Neural cell (in vitro differentiated cells): ENCODE measurements around the gene SLC16A4. TPM values are rescaled to one million over a fixed set of nuclear protein-coding genes. Genes with fewer than 3 reads are reported as not detected.
"Not testable (repeated sequence)": the region's sequence is repeated elsewhere in the genome, so short reads cannot be mapped to it uniquely, and the experiment has no call there.

Experiments
- H2AFZ ChIP-seq: fragments of 200-600, 300-800 bp; sonication (generic), shearing (Covaris generic); 2 replicates; pipeline ENCODE4 v1.6.0; 2014; ENCODE audit warnings: low read depth, mild to moderate bottlenecking, antibody characterized with exemption, low read length, moderate library complexity
- H3F3A ChIP-seq: fragments of 200-600 bp; shearing (Covaris generic); 2 replicates; pipeline ENCODE4 v1.6.1; 2016; ENCODE audit warnings: mild to moderate bottlenecking, moderate library complexity, mixed read lengths, antibody characterized with exemption, low read length; ENCODE audit not compliant: insufficient read depth, poor library complexity, severe bottlenecking
- H3K27ac ChIP-seq: fragments of 200-600, 300-800 bp; sonication (generic), shearing (Covaris generic); 2 replicates; pipeline ENCODE4 v1.5.1; 2014; ENCODE audit warnings: mild to moderate bottlenecking, low read length, moderate library complexity
- H3K27me3 ChIP-seq: fragments of 300-800, 200-600 bp; sonication (generic), shearing (Covaris generic); 2 replicates; pipeline ENCODE4 v1.6.0; 2014; ENCODE audit warnings: mild to moderate bottlenecking, low read depth, low read length, moderate library complexity; ENCODE audit not compliant: insufficient read depth
- H3K36me3 ChIP-seq: fragments of 300-800, 200-600 bp; sonication (generic), shearing (Covaris generic); 2 replicates; pipeline ENCODE4 v1.5.1; 2014; ENCODE audit warnings: mild to moderate bottlenecking, antibody characterized with exemption, low read length, moderate library complexity; ENCODE audit not compliant: insufficient read depth
- H3K4me2 ChIP-seq: fragments of 300-800, 200-600 bp; sonication (generic), shearing (Covaris generic); 2 replicates; pipeline ENCODE4 v1.6.0; 2014; ENCODE audit warnings: mild to moderate bottlenecking, low read length
- H3K4me3 ChIP-seq: fragments of 300-800, 200-600 bp; sonication (generic), shearing (Covaris generic); 2 replicates; pipeline ENCODE4 v1.5.1; 2014; ENCODE audit warnings: mild to moderate bottlenecking, low read length, moderate library complexity
- H3K79me2 ChIP-seq: fragments of 200-600 bp; shearing (Covaris generic); replicated peaks from 2 replicates; pipeline ENCODE4 v1.6.0; 2014; ENCODE audit warnings: mild to moderate bottlenecking, low read length, moderate library complexity; ENCODE audit not compliant: insufficient read depth
- H3K9ac ChIP-seq: fragments of 300-800, 200-600 bp; sonication (generic), shearing (Covaris generic); 2 replicates; pipeline ENCODE4 v1.6.1; 2016; ENCODE audit warnings: mild to moderate bottlenecking, low read length, mixed read lengths
- H3K9me2 ChIP-seq: fragments of 200-600 bp; shearing (Covaris generic); 2 replicates; pipeline ENCODE4 v1.6.1; 2016; ENCODE audit warnings: mild to moderate bottlenecking, low read length, mixed read lengths; ENCODE audit not compliant: insufficient read depth
- H3K9me3 ChIP-seq: fragments of 200-600, 300-800 bp; sonication (generic), shearing (Covaris generic); 2 replicates; pipeline ENCODE4 v1.6.1; 2016; ENCODE audit warnings: mild to moderate bottlenecking, mixed run types, low read length, moderate library complexity, mixed read lengths
- H4K20me1 ChIP-seq: fragments of 200-600 bp; shearing (Covaris generic); 2 replicates; pipeline ENCODE4 v1.6.1; 2016; ENCODE audit warnings: mild to moderate bottlenecking, mixed run types; ENCODE audit not compliant: insufficient read depth
- EP300 ChIP-seq: fragments of 450-650 bp; conservative IDR thresholded peaks from 2 replicates; pipeline ENCODE4 v1.6.1; 2014; ENCODE audit warnings: antibody characterized with exemption, mild to moderate bottlenecking, moderate library complexity; ENCODE audit not compliant: poor library complexity, severe bottlenecking
- EZH2 ChIP-seq: fragments of 200-600, 300-800 bp; shearing (Covaris generic), sonication (generic); IDR thresholded peaks from 2 replicates; pipeline ENCODE4 v1.6.1; 2014; ENCODE audit warnings: antibody characterized with exemption, low read length, borderline replicate concordance, mild to moderate bottlenecking; ENCODE audit not compliant: insufficient read depth, poor library complexity, severe bottlenecking
- MXI1 ChIP-seq: fragments of 450-650 bp; conservative IDR thresholded peaks from 2 replicates; pipeline ENCODE4 v1.6.1; 2014; ENCODE audit warnings: antibody characterized with exemption, mild to moderate bottlenecking; ENCODE audit not compliant: poor library complexity, severe bottlenecking
- POLR2AphosphoS5 ChIP-seq: IDR thresholded peaks from 2 replicates; pipeline ENCODE4 v1.6.1; 2012
- RAD21 ChIP-seq: fragments of 450-650 bp; conservative IDR thresholded peaks from 2 replicates; pipeline ENCODE4 v1.6.1; 2014; ENCODE audit warnings: antibody characterized with exemption, mild to moderate bottlenecking, moderate library complexity
- SMC3 ChIP-seq: fragments of 450-650 bp; conservative IDR thresholded peaks from 2 replicates; pipeline ENCODE4 v1.6.1; 2014; ENCODE audit warnings: antibody characterized with exemption, mild to moderate bottlenecking, moderate library complexity; ENCODE audit not compliant: poor library complexity
- TAF1 ChIP-seq: IDR thresholded peaks from 2 replicates; pipeline ENCODE4 v1.6.1; 2012; ENCODE audit warnings: low read depth
- polyA plus RNA-seq: library from polyadenylated mRNA; depleted of rRNA; stranded (reverse); fragments of >200 nt; gene quantifications from 2 replicates; pipeline ENCODE4 v1.2.3, GENCODE V29; 2014
- TF ChIP-seq, protein P1 (sequence below): IDR thresholded peaks from 2 replicates; pipeline ENCODE4 v1.6.1; 2012; ENCODE audit warnings: borderline replicate concordance
- TF ChIP-seq, protein P2 (sequence below): fragments of 450-650 bp; IDR thresholded peaks from 2 replicates; pipeline ENCODE4 v1.5.1; 2014; ENCODE audit warnings: antibody characterized with exemption, mild to moderate bottlenecking, moderate library complexity; ENCODE audit not compliant: poor library complexity, severe bottlenecking

The SLC16A4 gene
- polyA plus RNA-seq, 1 donor from 2014 or later, result 1.2 TPM

DNA sequence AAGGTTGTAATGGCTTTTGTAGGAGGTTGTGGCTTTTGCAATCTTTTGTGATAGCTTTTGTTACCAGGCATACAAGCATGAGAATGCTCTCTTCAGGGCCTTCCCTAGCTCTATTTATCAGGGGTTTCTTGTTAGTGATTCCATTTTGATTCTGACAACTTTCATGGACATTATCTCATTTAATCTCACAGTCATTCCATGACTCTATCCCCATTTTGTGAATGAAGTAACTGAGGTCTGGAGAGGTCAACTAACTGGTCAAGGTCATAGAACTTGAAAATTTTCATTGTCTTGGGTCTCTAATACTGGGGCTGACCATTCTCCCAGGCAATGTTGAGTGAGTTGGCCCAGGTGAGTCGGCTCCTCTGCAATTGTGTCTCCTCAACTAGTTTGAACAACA is 27.9 kb upstream of the SLC16A4 start:
- H3F3A ChIP-seq, result no peaks in the 10 kb centered on the region
- no peak overlapping the region for H3K4me3 ChIP-seq
- no peak overlapping the region for H3K27ac ChIP-seq
- no peaks in the 10 kb centered on the region for H3K9me3 ChIP-seq
- H3K4me2 ChIP-seq, result no peak overlapping the region
- no peaks in the 10 kb centered on the region for H4K20me1 ChIP-seq
- no peak overlapping the region for H3K9ac ChIP-seq
- no peaks in the 10 kb centered on the region for H3K36me3 ChIP-seq
- H3K27me3 ChIP-seq, result no peaks in the 10 kb centered on the region
- no peak for TF ChIP-seq EP300
- TF ChIP-seq, protein P1, sequence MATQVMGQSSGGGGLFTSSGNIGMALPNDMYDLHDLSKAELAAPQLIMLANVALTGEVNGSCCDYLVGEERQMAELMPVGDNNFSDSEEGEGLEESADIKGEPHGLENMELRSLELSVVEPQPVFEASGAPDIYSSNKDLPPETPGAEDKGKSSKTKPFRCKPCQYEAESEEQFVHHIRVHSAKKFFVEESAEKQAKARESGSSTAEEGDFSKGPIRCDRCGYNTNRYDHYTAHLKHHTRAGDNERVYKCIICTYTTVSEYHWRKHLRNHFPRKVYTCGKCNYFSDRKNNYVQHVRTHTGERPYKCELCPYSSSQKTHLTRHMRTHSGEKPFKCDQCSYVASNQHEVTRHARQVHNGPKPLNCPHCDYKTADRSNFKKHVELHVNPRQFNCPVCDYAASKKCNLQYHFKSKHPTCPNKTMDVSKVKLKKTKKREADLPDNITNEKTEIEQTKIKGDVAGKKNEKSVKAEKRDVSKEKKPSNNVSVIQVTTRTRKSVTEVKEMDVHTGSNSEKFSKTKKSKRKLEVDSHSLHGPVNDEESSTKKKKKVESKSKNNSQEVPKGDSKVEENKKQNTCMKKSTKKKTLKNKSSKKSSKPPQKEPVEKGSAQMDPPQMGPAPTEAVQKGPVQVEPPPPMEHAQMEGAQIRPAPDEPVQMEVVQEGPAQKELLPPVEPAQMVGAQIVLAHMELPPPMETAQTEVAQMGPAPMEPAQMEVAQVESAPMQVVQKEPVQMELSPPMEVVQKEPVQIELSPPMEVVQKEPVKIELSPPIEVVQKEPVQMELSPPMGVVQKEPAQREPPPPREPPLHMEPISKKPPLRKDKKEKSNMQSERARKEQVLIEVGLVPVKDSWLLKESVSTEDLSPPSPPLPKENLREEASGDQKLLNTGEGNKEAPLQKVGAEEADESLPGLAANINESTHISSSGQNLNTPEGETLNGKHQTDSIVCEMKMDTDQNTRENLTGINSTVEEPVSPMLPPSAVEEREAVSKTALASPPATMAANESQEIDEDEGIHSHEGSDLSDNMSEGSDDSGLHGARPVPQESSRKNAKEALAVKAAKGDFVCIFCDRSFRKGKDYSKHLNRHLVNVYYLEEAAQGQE, result no peak
- TF ChIP-seq MXI1, result no peak
- no peaks in the 10 kb centered on the region for H3K79me2 ChIP-seq
- no peak overlapping the region for H2AFZ ChIP-seq
- no peaks in the 10 kb centered on the region for H3K9me2 ChIP-seq

DNA sequence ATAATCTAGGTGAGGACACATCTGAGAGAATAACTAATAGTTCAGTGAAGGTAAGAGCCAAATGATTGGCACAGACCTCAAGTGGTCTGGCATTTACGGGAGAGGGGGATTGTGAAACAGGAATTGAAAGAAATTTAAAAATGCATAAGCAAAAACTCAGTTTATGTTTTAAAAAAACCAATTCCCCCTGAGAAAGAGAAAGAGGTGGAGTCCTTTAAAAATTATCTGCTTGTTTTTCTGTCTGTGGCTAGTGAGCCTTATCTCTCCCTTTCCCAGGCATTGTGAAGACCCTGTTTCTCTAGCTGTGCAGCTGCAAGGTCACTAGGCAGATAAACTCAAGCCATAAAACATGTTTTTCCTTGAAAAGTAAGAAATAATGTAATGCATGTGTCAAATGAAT is 22.2 kb upstream of the SLC16A4 start:
- H3K27ac ChIP-seq, H3F3A ChIP-seq, H3K36me3 ChIP-seq, H4K20me1 ChIP-seq, H3K9me2 ChIP-seq, H3K4me2 ChIP-seq, H3K79me2 ChIP-seq, H3K9ac ChIP-seq, H3K27me3 ChIP-seq, H3K9me3 ChIP-seq, H3K4me3 ChIP-seq, H2AFZ ChIP-seq: not testable (repeated sequence)

DNA sequence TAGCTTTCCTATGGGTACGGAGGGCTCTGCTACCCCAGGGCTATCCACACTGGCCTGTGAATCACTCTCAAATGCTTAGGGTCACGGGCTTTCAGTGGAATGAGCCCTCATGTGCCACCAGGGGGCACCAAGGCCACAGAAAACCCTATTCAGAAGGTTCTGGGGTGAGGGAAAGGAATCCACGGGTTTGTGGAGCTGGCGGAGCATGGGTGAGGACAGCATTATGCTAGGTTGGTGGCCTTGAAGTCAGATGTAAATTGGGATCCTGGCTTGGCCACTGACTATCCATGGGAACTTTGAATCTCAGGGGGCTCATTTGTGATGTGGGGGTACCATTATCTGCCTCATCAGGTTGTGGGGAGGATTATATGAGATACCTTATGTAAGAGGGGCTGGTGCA is 21.8 kb upstream of the SLC16A4 start:
- Histone ChIP-seq H3K27ac (no peak overlapping the region), H3K9ac (no peak overlapping the region), H3K9me3 (no peaks in the 10 kb centered on the region), H3K79me2 (no peaks in the 10 kb centered on the region), H2AFZ (no peak overlapping the region), H3K36me3 (no peaks in the 10 kb centered on the region), H3K27me3 (no peaks in the 10 kb centered on the region), H3K9me2 (no peaks in the 10 kb centered on the region), H4K20me1 (no peaks in the 10 kb centered on the region), H3K4me2 (no peak overlapping the region), H3F3A (no peaks in the 10 kb centered on the region), H3K4me3 (no peak overlapping the region)
- TF ChIP-seq TAF1 (no peak), EP300 (no peak), EZH2 (no peak), SMC3 (peak; percentile 81), RAD21 (peak; percentile 69), POLR2AphosphoS5 (no peak), MXI1 (no peak)
- TF ChIP-seq, protein P1, result no peak
- TF ChIP-seq, protein P2, sequence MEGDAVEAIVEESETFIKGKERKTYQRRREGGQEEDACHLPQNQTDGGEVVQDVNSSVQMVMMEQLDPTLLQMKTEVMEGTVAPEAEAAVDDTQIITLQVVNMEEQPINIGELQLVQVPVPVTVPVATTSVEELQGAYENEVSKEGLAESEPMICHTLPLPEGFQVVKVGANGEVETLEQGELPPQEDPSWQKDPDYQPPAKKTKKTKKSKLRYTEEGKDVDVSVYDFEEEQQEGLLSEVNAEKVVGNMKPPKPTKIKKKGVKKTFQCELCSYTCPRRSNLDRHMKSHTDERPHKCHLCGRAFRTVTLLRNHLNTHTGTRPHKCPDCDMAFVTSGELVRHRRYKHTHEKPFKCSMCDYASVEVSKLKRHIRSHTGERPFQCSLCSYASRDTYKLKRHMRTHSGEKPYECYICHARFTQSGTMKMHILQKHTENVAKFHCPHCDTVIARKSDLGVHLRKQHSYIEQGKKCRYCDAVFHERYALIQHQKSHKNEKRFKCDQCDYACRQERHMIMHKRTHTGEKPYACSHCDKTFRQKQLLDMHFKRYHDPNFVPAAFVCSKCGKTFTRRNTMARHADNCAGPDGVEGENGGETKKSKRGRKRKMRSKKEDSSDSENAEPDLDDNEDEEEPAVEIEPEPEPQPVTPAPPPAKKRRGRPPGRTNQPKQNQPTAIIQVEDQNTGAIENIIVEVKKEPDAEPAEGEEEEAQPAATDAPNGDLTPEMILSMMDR, result peak; percentile 72
